Neural cell (in vitro differentiated cells): ENCODE results near the gene CLCA1. TPM values are rescaled to one million over a fixed set of nuclear protein-coding genes. Genes with fewer than 3 reads are reported as not detected.

Experiments
- H2AFZ ChIP-seq: fragments of 200-600, 300-800 bp; sonication (generic), shearing (Covaris generic); 2 replicates; pipeline ENCODE4 v1.6.0; 2014; ENCODE audit warnings: low read depth, mild to moderate bottlenecking, antibody characterized with exemption, low read length, moderate library complexity
- H3F3A ChIP-seq: fragments of 200-600 bp; shearing (Covaris generic); 2 replicates; pipeline ENCODE4 v1.6.1; 2016; ENCODE audit warnings: mild to moderate bottlenecking, moderate library complexity, mixed read lengths, antibody characterized with exemption, low read length; ENCODE audit not compliant: insufficient read depth, poor library complexity, severe bottlenecking
- H3K27ac ChIP-seq: fragments of 200-600, 300-800 bp; sonication (generic), shearing (Covaris generic); 2 replicates; pipeline ENCODE4 v1.5.1; 2014; ENCODE audit warnings: mild to moderate bottlenecking, low read length, moderate library complexity
- H3K27me3 ChIP-seq: fragments of 300-800, 200-600 bp; sonication (generic), shearing (Covaris generic); 2 replicates; pipeline ENCODE4 v1.6.0; 2014; ENCODE audit warnings: mild to moderate bottlenecking, low read depth, low read length, moderate library complexity; ENCODE audit not compliant: insufficient read depth
- H3K36me3 ChIP-seq: fragments of 300-800, 200-600 bp; sonication (generic), shearing (Covaris generic); 2 replicates; pipeline ENCODE4 v1.5.1; 2014; ENCODE audit warnings: mild to moderate bottlenecking, antibody characterized with exemption, low read length, moderate library complexity; ENCODE audit not compliant: insufficient read depth
- H3K4me2 ChIP-seq: fragments of 300-800, 200-600 bp; sonication (generic), shearing (Covaris generic); 2 replicates; pipeline ENCODE4 v1.6.0; 2014; ENCODE audit warnings: mild to moderate bottlenecking, low read length
- H3K4me3 ChIP-seq: fragments of 300-800, 200-600 bp; sonication (generic), shearing (Covaris generic); 2 replicates; pipeline ENCODE4 v1.5.1; 2014; ENCODE audit warnings: mild to moderate bottlenecking, low read length, moderate library complexity
- H3K79me2 ChIP-seq: fragments of 200-600 bp; shearing (Covaris generic); replicated peaks from 2 replicates; pipeline ENCODE4 v1.6.0; 2014; ENCODE audit warnings: mild to moderate bottlenecking, low read length, moderate library complexity; ENCODE audit not compliant: insufficient read depth
- H3K9ac ChIP-seq: fragments of 300-800, 200-600 bp; sonication (generic), shearing (Covaris generic); 2 replicates; pipeline ENCODE4 v1.6.1; 2016; ENCODE audit warnings: mild to moderate bottlenecking, low read length, mixed read lengths
- H3K9me2 ChIP-seq: fragments of 200-600 bp; shearing (Covaris generic); 2 replicates; pipeline ENCODE4 v1.6.1; 2016; ENCODE audit warnings: mild to moderate bottlenecking, low read length, mixed read lengths; ENCODE audit not compliant: insufficient read depth
- H3K9me3 ChIP-seq: fragments of 200-600, 300-800 bp; sonication (generic), shearing (Covaris generic); 2 replicates; pipeline ENCODE4 v1.6.1; 2016; ENCODE audit warnings: mild to moderate bottlenecking, mixed run types, low read length, moderate library complexity, mixed read lengths
- H4K20me1 ChIP-seq: fragments of 200-600 bp; shearing (Covaris generic); 2 replicates; pipeline ENCODE4 v1.6.1; 2016; ENCODE audit warnings: mild to moderate bottlenecking, mixed run types; ENCODE audit not compliant: insufficient read depth
- CTCF ChIP-seq: fragments of 450-650 bp; IDR thresholded peaks from 2 replicates; pipeline ENCODE4 v1.5.1; 2014; ENCODE audit warnings: antibody characterized with exemption, mild to moderate bottlenecking, moderate library complexity; ENCODE audit not compliant: poor library complexity, severe bottlenecking
- EP300 ChIP-seq: fragments of 450-650 bp; conservative IDR thresholded peaks from 2 replicates; pipeline ENCODE4 v1.6.1; 2014; ENCODE audit warnings: antibody characterized with exemption, mild to moderate bottlenecking, moderate library complexity; ENCODE audit not compliant: poor library complexity, severe bottlenecking
- EZH2 ChIP-seq: fragments of 200-600, 300-800 bp; shearing (Covaris generic), sonication (generic); IDR thresholded peaks from 2 replicates; pipeline ENCODE4 v1.6.1; 2014; ENCODE audit warnings: antibody characterized with exemption, low read length, borderline replicate concordance, mild to moderate bottlenecking; ENCODE audit not compliant: insufficient read depth, poor library complexity, severe bottlenecking
- MXI1 ChIP-seq: fragments of 450-650 bp; conservative IDR thresholded peaks from 2 replicates; pipeline ENCODE4 v1.6.1; 2014; ENCODE audit warnings: antibody characterized with exemption, mild to moderate bottlenecking; ENCODE audit not compliant: poor library complexity, severe bottlenecking
- POLR2AphosphoS5 ChIP-seq: IDR thresholded peaks from 2 replicates; pipeline ENCODE4 v1.6.1; 2012
- RAD21 ChIP-seq: fragments of 450-650 bp; conservative IDR thresholded peaks from 2 replicates; pipeline ENCODE4 v1.6.1; 2014; ENCODE audit warnings: antibody characterized with exemption, mild to moderate bottlenecking, moderate library complexity
- REST ChIP-seq: IDR thresholded peaks from 2 replicates; pipeline ENCODE4 v1.6.1; 2012; ENCODE audit warnings: borderline replicate concordance
- SMC3 ChIP-seq: fragments of 450-650 bp; conservative IDR thresholded peaks from 2 replicates; pipeline ENCODE4 v1.6.1; 2014; ENCODE audit warnings: antibody characterized with exemption, mild to moderate bottlenecking, moderate library complexity; ENCODE audit not compliant: poor library complexity
- TAF1 ChIP-seq: IDR thresholded peaks from 2 replicates; pipeline ENCODE4 v1.6.1; 2012; ENCODE audit warnings: low read depth
- polyA plus RNA-seq: library from polyadenylated mRNA; depleted of rRNA; stranded (reverse); fragments of >200 nt; gene quantifications from 2 replicates; pipeline ENCODE4 v1.2.3, GENCODE V29; 2014

CLCA1 gene
- polyA plus RNA-seq, 1 donor from 2014 or later: not detected

DNA sequence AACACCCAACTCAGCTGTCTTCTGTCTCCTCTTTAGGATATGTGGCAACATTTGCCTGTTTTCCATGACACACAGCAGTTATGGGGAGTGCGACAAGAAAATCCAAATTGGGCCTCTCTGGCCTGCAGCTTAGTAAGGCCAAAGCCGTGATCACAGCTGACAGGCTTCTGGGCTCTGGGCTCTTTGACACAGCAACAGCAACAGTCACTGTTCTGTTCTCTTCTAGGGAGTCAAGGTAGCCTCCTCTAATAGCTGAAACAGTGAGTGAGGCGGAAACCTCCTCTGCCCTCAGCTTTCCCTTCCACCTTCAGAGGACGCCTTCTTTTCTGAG is 19.0 kb downstream of the CLCA1 start:
- Histone ChIP-seq H3K9me3 (no peaks in the 10 kb centered on the region), H3K4me3 (no peak overlapping the region), H3K9me2 (no peaks in the 10 kb centered on the region), H3K79me2 (no peaks in the 10 kb centered on the region), H3K36me3 (no peaks in the 10 kb centered on the region), H3F3A (no peaks in the 10 kb centered on the region), H3K4me2 (no peak overlapping the region), H3K27ac (no peak overlapping the region), H4K20me1 (no peaks in the 10 kb centered on the region), H2AFZ (no peak overlapping the region), H3K9ac (no peak overlapping the region), H3K27me3 (no peaks in the 10 kb centered on the region)
- TF ChIP-seq EZH2 (no peak), POLR2AphosphoS5 (no peak), CTCF (no peak), MXI1 (no peak)

GRCh38 chr1:86489242-86489878 is 20.6 kb downstream of the CLCA1 start:
- no peak for TF ChIP-seq MXI1
- TF ChIP-seq REST: no peak
- TF ChIP-seq RAD21: no peak
- TF ChIP-seq EP300: no peak
- no peak for TF ChIP-seq SMC3
- TF ChIP-seq POLR2AphosphoS5: no peak
- TF ChIP-seq EZH2: no peak
- TF ChIP-seq TAF1: no peak
- no peak for TF ChIP-seq CTCF
- Histone ChIP-seq H3K9me3 (no peaks in the 10 kb centered on the region), H3K79me2 (no peaks in the 10 kb centered on the region), H3K4me3 (no peak overlapping the region), H4K20me1 (no peaks in the 10 kb centered on the region), H3K36me3 (no peaks in the 10 kb centered on the region), H3K4me2 (no peak overlapping the region), H3F3A (no peaks in the 10 kb centered on the region), H3K9me2 (no peaks in the 10 kb centered on the region), H3K27ac (no peak overlapping the region), H3K27me3 (no peaks in the 10 kb centered on the region), H2AFZ (no peak overlapping the region), H3K9ac (no peak overlapping the region)
